SKM-1 treated with dmso at 0.1 percent for 144 hours (cell line): Measurements from ENCODE around the gene MMP20.

ENCODE experiments used
- DNase-seq: peaks from one replicate; lab custom pipeline; 2025; ENCODE audit not compliant: unreplicated experiment; lab: John Stamatoyannopoulos, UW

The MMP20 gene

DNA sequence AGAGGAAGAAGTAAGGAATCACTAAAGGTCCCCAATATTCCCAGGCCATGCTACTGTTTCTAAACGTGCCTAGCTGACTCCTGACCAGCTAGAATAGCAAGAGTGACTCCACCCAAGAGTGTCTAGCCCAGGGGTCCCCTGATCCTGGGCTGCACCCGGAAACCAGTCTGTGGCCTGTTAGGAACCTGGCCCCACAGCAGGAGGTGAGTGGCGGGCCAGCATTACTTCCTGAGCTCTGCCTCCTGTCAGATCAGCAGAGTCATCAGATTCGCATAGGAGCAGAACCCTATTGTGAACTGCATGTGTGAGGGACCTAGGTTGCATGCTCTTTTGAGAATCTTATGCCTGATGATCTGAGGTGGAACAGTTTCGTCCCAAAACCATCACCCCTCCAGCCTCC is 2.0 kb downstream of the MMP20 start:
- DNase-seq: no peak

DNA sequence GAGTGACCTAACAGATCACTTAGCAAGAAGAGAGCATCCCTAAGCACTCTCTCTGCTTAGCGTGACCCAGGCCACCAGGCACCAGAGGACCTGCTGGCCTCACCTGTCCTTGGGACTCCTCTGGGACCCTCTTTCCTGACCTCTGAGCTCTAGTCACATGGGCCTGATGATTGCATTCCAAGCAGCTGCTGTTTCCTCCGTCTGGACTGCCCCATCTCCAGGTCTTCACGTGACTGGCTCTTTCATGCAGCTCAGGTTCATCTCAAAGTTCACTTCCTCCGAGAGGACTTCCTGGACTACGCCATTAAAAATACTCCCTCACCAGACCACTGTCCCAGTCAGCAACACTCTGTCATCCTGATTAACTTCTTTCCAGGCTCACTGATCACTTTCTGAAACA is 2.9 kb downstream of the MMP20 start:
- no peak for DNase-seq

DNA sequence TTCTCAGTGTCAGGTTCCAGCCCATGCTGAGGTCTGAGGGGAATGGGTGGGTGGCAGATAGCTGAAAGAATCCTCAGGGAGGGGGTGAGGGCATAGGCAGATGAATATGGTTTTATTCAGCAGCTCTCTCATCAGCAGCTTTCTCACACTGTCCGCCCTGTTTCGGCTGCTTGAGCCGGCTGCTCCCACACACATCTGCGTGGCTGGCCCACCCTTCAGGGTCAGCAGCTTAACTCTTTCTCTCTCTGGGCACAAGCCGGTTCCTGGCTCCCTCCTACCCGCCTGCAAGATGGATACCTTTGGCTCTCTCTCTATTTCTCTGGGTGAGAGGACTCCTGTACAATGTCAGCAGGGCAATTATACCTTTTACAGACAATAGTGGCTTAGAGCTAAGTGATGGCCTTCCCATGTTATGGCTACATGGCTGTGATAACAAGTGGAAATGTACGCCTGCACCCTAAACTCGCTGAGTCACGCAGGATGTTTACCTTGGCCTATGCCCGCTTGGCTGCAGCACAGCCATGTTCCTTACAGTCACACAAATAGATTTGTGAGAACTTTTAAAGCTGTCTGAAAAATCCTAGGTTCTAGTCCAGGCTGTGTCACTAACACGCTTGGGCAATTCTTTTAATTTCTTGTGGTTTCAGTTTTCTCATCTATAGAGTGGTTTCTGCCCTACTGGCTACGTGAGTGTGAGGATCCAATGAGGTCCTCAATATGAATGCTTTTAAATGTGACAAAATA is 4.1 kb downstream of the MMP20 start:
- no peak for DNase-seq

DNA sequence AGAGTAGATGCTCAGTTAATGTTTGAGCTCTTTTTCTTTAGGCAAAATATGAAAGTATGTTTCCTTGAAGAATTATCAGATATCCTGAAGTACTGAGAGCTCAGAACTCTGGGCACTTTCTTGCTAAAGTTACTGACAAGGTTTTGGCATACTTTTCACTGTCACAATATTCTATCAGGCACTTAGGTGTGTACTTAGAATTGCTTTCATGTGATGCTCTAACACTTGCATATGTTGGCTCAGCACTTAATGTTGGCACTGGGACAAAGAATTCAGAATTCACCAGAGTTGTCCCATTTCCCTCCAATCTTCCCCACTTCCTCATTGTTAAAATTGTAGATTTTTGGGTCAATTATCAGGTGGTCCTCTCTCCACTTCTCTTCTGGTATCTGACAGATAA is 5.0 kb downstream of the MMP20 start:
- no peak for DNase-seq

DNA sequence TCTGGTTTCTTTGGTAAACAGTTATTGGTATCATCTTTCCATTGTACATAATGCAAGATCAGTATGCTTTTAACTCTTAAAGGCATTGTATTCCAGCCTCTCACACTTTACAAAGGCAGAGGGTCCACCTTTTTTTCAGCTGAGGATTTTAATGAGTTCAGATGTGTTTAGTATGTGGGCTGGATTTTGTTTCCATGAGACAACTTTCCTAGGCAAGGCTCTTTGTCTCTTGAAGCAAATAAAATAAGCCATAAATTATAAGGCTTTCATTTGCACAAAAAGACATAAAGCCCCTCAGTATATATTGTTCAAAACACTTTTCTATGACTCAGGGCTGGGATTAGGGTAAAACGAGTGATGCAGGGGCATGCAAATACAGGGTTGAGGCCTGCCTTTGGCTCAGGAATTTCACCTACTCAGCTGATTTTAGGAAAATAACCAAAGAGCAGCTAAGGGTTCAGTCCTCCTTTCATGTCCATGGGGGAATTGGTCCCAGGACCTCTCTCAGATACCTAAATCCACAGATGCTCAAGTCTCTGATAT is 7.6 kb downstream of the MMP20 start:
- no peak for DNase-seq

DNA sequence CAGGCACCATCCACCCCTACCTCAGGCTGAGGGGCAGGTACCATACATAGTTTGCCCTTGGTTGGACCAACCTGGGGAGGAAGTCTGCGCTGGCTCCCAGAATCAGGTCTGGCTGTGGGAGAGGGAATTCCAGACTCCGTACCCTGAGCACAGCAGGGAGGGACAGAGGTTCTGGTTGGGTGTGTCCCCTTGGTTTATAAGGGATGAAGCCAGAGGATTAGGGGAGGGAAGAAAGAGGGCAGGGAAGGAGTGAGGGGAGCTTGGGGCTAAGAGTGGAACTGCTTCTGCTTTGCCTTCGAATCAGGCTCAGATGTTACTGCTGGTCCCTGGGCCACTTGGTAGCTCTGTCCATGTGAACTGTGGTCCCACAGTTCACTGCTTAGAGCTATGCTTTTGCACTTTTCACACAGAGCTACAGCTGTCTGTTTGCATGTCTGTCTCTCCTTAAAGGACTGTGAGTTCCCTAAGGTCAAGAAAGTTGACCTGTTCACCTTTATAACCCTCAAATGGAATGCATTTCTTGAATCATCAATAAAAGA is 9.2 kb downstream of the MMP20 start:
- DNase-seq: no peak

DNA sequence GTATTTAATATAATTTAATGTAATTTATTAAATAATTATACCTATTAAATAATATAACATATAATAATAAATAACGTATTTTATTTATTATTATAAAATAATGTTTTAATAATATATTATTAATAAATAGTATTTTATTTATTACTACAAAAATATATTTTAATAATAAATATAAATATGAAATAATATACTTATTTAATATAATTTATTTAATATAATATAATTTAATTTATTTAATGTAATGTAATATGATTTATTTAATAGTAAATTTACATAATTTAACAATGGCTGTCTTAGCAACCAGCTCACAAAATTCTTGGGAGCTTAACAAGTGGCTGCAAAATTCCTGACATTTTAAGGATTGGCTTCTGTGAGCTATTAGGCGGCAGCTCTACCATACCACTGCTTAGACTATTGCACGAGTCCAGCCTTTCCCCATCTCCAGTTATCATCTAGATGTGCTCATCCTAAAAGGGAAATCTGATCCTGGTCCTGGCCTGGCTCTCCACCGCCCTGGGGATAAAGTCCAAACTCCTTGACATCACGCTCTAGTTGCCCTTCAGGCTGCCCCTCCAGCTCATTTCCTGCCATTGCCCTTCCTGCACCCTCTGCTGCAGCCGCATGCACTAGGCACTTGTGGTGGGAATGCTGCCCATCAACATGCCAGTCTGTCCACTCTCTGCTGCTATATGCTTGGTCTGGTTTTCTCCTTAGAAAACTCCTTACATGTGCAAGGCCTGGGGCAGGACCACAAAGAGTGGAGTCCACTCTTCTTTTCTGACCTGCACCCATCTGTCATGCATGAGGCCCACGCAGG is 9.8 kb downstream of the MMP20 start:
- no peak for DNase-seq

DNA sequence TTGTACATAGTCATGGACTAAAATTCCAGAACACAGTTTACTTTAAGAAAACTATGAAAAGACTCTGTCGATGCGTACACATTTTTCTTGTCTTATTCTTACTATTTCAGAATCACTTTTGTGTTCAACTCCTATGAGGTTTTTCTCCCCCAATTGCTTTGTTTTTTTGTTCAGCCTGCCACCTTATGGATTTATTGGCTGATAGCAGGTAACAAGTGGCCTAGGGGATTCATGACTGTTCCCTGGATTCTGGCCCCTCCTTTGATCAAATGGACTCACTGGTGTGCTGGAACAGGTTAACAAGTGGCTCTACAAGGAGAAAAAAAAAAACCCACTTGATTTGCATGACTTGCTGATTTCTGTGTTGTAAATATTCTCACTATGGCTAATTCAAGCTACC is 10.6 kb downstream of the MMP20 start:
- no peak for DNase-seq

DNA sequence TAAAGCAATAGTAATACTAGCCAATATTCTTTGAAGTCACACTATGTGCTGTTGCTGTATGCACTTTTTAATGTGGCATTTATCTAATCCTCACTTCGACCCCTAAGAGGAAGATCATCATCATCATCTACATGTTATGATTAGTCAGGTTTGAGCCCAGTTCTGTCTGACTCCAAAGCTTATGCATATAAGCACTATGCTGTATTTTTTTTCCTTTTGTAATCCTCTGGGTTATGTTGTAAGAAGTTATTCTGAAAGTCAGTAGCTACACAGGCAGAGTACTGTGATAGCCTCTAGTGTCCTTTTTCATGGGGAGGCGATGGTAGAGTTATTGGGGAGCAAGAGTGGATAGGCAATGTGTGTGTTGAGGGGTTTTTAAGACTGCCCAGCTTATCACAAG is 11.1 kb downstream of the MMP20 start:
- no peak for DNase-seq

DNA sequence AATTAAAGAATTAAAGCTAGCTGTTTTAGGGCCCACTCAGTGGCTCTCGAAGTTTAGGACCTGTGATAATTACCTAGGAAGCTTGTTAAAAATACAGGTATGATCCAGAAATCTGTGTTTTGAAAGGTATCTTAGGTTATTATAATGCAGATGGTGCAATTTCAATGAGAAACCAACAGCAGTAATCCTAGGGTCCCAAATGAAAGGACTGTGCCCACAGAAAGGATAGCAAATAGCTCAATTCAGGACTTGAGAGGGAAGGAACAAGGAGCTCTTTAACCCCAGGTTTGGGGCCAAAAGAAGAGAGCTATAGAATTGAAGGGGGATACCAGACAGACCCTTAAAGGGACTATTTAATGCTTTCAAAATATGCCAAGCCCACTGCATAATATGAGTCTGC is 11.7 kb downstream of the MMP20 start:
- DNase-seq: no peak

DNA sequence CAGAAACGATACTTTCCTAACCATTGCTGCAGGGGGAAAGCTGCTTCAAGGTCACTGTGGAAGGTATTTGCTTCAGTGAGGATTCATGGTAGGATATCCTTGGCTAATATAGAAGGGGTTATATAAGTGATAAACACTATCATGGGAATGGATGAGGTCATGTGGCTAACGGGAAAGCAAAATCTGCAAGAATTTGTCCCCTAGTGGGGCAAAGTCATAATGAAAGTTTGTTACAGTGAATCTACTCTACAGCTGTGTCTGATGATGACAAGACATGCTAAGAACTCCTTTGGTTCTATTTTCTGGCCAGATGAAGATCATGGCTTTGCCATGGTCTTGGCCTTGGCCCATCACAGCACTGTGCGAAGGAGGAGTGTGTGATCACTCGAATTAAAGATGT is 13.8 kb downstream of the MMP20 start:
- no peak for DNase-seq

DNA sequence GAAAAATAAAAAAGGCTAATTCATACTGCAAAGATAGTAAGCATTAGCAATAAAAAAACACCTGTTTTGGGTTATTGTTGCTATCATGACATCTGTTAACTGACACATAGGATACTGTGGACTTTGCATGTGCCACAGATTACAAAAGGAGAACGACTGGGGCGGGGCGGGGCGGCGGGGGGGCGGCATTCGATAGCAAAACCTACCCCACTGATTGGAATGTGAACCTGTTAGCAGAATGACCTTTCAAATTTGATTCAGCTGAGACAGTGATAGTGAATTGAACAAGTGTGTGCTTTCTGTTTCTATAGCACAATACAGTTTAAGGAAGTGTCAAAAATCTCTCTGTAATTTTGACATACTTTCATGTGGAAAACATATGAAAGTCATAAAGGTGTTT is 14.9 kb downstream of the MMP20 start:
- no peak for DNase-seq

DNA sequence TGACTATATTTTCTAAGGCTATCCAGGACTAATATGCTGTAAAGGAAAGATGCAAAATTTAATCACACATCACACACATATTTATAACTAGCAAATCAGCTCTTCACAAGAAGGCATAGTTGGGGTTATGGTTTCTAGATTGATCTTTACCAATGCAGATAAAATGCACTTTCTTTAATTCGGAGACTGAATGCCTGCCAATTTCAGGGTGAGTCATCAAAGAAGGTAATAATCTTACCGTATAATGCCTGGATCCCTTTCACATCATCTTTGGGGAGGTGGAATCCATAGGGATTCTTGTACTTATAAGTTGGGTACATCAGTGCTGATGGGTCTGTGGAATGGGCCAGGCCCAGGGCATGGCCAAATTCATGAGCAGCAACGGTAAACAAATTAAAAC is 16.4 kb downstream of the MMP20 start:
- DNase-seq: no peak

DNA sequence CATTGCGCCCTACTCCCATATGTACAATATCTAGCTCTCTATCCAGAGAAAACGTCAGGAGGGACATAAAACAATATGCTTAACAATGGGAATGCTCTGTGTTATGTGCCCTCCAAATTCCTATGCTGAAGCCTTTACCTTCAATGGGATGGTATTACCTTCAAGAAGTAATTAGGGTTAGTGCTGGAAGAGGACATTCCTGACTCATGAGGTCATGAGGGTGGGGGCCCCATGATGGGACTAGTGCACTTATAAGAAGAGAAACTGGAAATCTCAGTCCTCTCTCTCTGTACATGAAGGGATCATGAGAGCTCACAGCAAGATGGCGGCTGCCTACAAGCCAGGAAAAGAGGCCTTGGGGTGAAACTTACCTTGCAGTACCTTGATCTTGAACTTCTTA is 20.3 kb downstream of the MMP20 start:
- DNase-seq: no peak

DNA sequence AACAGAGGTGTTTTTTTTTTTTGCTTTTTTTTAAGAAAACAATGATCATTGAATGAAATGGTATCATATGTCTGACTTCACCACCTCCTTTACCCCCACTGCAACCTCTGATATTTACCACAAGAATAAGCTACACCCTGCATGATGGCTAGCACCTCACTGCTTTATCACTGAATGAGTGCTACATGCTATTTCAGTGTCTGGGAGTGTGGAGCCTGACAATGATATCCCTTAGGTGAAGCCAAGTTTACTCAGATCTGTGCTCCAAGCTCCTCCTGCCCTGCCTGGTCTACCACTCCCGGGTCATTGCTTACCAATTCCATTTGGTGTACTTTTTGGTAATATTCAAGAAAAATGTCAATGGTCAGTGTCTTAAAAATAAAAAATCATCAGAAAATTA is 21.1 kb downstream of the MMP20 start:
- no peak for DNase-seq

DNA sequence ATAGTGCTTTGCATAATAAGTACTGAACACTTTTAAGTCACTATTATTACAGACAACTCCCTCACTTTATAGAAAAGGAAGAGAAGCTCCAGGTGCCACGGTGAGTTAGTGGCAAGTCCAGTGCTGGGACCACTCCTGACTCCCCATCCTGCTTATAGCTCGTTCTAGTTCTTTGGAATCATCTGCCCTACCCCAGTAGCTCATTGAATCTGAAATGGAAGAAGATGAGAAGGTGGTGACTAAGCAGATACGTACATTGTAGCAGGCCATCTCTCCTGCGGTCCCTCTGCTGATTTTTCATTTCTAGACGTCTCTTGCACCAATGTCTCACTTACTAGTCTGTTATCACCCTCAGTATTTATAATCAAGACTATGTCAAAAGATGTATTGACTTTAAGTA is 21.6 kb downstream of the MMP20 start:
- no peak for DNase-seq

DNA sequence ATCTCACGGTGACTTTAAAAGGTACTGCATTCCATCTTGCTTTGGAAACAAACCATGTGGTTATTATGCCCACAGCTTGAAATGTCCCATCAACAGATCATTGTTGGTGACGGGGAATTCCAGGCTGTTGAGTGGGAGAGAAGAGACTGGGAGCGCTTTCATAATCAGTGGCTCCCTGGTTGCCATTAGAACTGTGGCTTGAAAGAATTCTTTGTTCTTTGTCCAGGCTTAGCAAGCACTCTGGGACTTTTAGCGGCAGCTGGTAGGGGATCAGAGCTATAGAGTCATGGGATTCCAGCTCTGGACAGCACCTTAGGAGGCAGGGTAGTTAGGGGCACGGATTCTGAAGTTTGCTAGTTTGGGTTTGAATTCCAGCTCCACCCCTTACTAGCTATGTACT is 22.0 kb downstream of the MMP20 start:
- DNase-seq: no peak

DNA sequence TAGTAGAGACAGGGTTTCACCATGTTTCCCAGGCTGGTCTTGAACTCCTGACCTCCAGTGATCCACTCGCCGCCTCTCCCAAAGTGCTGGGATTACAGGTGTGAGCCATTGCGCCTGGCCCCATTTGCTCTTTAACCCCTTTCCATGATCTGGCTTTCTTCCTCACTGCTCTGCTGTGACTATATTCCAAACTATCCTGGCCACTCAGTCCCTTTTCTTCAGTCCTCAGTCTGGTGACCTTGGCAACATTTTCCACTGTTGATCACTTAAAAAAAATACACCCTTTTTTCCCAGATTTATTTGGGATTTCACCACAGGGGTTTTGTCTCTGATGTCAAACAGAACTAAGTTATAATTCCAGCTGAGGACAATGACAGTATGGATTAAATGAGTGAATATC is 24.5 kb downstream of the MMP20 start:
- no peak for DNase-seq

DNA sequence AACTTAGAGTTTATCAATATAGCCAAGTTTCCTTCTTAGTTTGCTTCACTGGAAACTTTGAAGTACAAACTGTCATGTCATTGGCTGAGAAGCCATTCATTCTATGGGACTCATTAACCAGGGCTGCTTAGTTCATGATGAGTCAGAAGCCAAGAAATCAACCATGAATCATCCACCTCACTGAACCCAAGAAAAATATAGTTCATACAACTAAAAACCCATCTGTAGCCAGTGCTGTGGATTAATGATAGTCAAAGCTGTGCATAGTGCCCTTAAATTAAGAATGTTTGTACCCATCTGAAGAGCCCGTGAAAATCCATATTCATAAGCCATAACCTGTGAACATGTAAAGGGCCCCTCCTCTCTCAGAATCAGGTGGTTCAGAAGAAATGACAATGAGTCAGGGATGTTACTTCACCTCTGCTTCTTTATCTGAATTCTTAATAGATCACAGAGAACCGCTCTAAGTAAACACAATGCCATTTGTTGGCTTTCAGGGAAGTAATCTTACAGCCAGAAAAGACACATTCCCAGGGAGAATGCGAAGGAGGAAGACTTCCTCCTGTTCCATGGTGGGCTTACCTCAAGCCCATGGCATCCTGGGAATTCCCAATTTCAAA is 25.4 kb downstream of the MMP20 start:
- DNase-seq: no peak

DNA sequence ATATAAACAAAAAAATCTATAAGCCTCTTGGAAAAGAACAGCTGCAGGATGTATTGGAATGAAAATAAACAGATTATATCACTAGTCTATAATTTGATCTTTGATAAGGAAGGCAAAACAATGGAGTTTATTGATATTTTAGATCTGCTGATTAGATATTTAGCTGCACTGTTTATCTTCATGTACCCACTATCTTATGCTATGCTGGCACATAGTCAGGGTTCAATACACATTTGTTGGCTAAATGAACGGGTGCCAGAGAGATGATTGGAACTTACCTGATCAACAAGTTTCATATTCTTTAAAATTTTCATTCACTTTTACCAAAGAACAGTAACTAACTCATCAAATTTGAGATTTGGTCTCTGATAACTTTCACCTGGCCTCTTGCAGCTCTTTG is 26.9 kb downstream of the MMP20 start:
- no peak for DNase-seq

DNA sequence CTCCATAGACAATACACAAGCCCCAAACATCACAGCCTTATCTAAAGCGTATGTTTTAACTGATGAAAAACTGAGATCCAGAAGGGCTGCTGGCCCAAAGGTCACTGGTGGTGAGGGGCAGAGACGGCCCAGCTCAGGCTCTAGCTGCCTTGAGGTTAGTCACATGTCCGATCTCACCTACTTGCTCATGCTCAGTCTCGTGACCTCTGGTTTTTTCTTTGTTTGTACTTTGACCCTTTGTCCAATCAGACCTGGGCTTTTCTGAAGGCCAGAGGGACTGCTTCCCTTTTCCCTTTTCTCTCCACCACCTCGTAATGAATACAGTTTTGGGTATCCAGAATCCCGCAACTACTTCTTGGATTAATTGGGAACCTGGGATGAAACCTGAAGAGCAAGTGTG is 28.6 kb downstream of the MMP20 start:
- DNase-seq: no peak
